Keratinocyte (primary cell): Measurements from ENCODE around the gene MDM2. TPM values are rescaled to one million over a fixed set of nuclear protein-coding genes. Genes with fewer than 3 reads are reported as not detected.

Experiments used
- DNase-seq: peaks from one replicate; pipeline ENCODE4 v3.0.0-alpha.2; 2011; ENCODE audit warnings: low read depth, missing footprints, low spot score
- FAIRE-seq: peaks from 2 replicates; lab custom pipeline; 2011; peaks lifted over from hg19 to GRCh38; lab: Jason Lieb, UNC
- H2AFZ ChIP-seq: 2 replicates; pipeline ENCODE4 v1.6.0; 2012; ENCODE audit warnings: low read length, control low read depth, inconsistent platforms; ENCODE audit not compliant: control insufficient read depth
- H3K27ac ChIP-seq: 2 replicates; pipeline ENCODE4 v1.5.1; 2011; ENCODE audit warnings: low read length; ENCODE audit not compliant: control insufficient read depth, insufficient read depth
- H3K27me3 ChIP-seq: 3 replicates; pipeline ENCODE4 v1.6.0; 2011; ENCODE audit warnings: low read length; ENCODE audit not compliant: control insufficient read depth, insufficient read depth; ENCODE audit errors: extremely low read depth
- H3K36me3 ChIP-seq, 2 experiments: 2 replicates in 1 of 2; 3 replicates in 1 of 2; pipeline ENCODE4 v1.5.1; 2011; ENCODE audit warnings: low read length in 2 of 2, mild to moderate bottlenecking in 1 of 2; ENCODE audit not compliant: control insufficient read depth in 2 of 2, insufficient read depth in 2 of 2; ENCODE audit errors: extremely low read depth in 1 of 2
- H3K4me1 ChIP-seq: 3 replicates; pipeline ENCODE4 v1.5.1; 2011; ENCODE audit warnings: low read length; ENCODE audit not compliant: control insufficient read depth, insufficient read depth; ENCODE audit errors: extremely low read depth
- H3K4me2 ChIP-seq: 3 replicates; pipeline ENCODE4 v1.6.0; 2011; ENCODE audit warnings: low read depth, low read length; ENCODE audit not compliant: control insufficient read depth, insufficient read depth; ENCODE audit errors: extremely low read depth
- H3K4me3 ChIP-seq, 3 experiments: fragments of 200-600 bp in 1 of 3; sonication (generic) in 1 of 3; 2 replicates in 2 of 3; 3 replicates in 1 of 3; pipeline ENCODE4 v1.5.1; 2011 to 2016; ENCODE audit warnings: low read length in 3 of 3, mild to moderate bottlenecking in 3 of 3, control low read depth in 2 of 3, inconsistent platforms in 1 of 3, low read depth in 1 of 3, mixed read lengths in 1 of 3, mixed run types in 1 of 3, moderate library complexity in 1 of 3; ENCODE audit not compliant: control insufficient read depth in 2 of 3, insufficient read depth in 2 of 3; ENCODE audit errors: extremely low read depth in 1 of 3
- H3K79me2 ChIP-seq: 2 replicates; pipeline ENCODE4 v1.6.0; 2012; ENCODE audit warnings: low read length; ENCODE audit not compliant: control insufficient read depth, insufficient read depth
- H3K9ac ChIP-seq: 3 replicates; pipeline ENCODE4 v1.6.0; 2011; ENCODE audit warnings: low read length; ENCODE audit not compliant: control insufficient read depth, insufficient read depth; ENCODE audit errors: extremely low read depth
- H3K9me1 ChIP-seq: 3 replicates; pipeline ENCODE4 v1.6.0; 2011; ENCODE audit warnings: low read length; ENCODE audit not compliant: control insufficient read depth, insufficient read depth; ENCODE audit errors: extremely low read depth
- H3K9me3 ChIP-seq: 2 replicates; pipeline ENCODE4 v1.5.1; 2012; ENCODE audit warnings: low read depth, low read length; ENCODE audit not compliant: control insufficient read depth
- H4K20me1 ChIP-seq: 3 replicates; pipeline ENCODE4 v1.6.0; 2011; ENCODE audit warnings: low read length; ENCODE audit not compliant: control insufficient read depth, insufficient read depth; ENCODE audit errors: extremely low read depth
- EZH2 ChIP-seq: IDR thresholded peaks from one replicate; pipeline ENCODE4 v1.6.1; 2012; ENCODE audit warnings: inconsistent platforms, mild to moderate bottlenecking, low read length, moderate library complexity
- dilution Hi-C: fragments of 300-500 bp; cut with MboI; formaldehyde crosslinking; loops from one replicate; pipeline ENCODE4 v1.7.0; 2020; ENCODE audit warnings: low sequenced_read_pairs; ENCODE audit not compliant: extremely low pct_ligation_motif_present
- polyA minus RNA-seq, 3 experiments: library from RNA; depleted of rRNA, polyadenylated mRNA; stranded (reverse); fragments of >200 nt; gene quantifications; 1 replicate in 1 of 3; 2 replicates in 1 of 3; 3 replicates in 1 of 3; pipeline ENCODE4 v1.2.3, GENCODE V29; 2011
- polyA plus RNA-seq, 5 experiments: library from polyadenylated mRNA; depleted of rRNA in 3 of 5; stranded (reverse) in 3 of 5; stranded (forward) in 1 of 5; unstranded in 1 of 5; fragments of >200 nt; gene quantifications; 1 replicate in 1 of 5; 2 replicates in 3 of 5; 3 replicates in 1 of 5; pipeline versions ENCODE4 v1.2.1 to v1.2.3, GENCODE V29; 2011 to 2012; ENCODE audit warnings: missing spikeins in 2 of 5, low read depth in 1 of 5, low replicate concordance in 1 of 5
- TF ChIP-seq, protein P1 (sequence below), 3 experiments: IDR thresholded peaks in 1 of 3; conservative IDR thresholded peaks in 1 of 3; optimal IDR thresholded peaks in 1 of 3; 2 replicates in 2 of 3; 3 replicates in 1 of 3; pipeline versions ENCODE3 to v1.5.1; 2011; ENCODE audit warnings: low read length in 3 of 3, mild to moderate bottlenecking in 3 of 3, moderate library complexity in 2 of 3, control low read depth in 1 of 3, inconsistent platforms in 1 of 3; ENCODE audit not compliant: insufficient read depth in 2 of 3; ENCODE audit errors: extremely low read depth in 1 of 3

MDM2 gene
- polyA plus RNA-seq (24.0 to 55.0 TPM (median 28.0 TPM) in 3 replicates), polyA minus RNA-seq (54.4 to 192 TPM (median 91.3 TPM) in 3 replicates)
- 578 TPM for polyA plus RNA-seq (2011; ENCODE audit: low read depth)
- 30.8 and 56.6 TPM in 2 replicates for polyA plus RNA-seq (2011; cell fraction: cytosol; rRNA removed)
- 118 and 137 TPM in 2 replicates for polyA plus RNA-seq (2011; cell fraction: nucleus; rRNA removed)
- polyA plus RNA-seq (2012; ENCODE audit: low replicate concordance): 39.7 and 102 TPM in 2 replicates
- polyA minus RNA-seq (2011; cell fraction: cytosol; rRNA and poly(A)+ RNA removed): 77.7 TPM
- 115 and 224 TPM in 2 replicates for polyA minus RNA-seq (2011; cell fraction: nucleus; rRNA and poly(A)+ RNA removed)

DNA sequence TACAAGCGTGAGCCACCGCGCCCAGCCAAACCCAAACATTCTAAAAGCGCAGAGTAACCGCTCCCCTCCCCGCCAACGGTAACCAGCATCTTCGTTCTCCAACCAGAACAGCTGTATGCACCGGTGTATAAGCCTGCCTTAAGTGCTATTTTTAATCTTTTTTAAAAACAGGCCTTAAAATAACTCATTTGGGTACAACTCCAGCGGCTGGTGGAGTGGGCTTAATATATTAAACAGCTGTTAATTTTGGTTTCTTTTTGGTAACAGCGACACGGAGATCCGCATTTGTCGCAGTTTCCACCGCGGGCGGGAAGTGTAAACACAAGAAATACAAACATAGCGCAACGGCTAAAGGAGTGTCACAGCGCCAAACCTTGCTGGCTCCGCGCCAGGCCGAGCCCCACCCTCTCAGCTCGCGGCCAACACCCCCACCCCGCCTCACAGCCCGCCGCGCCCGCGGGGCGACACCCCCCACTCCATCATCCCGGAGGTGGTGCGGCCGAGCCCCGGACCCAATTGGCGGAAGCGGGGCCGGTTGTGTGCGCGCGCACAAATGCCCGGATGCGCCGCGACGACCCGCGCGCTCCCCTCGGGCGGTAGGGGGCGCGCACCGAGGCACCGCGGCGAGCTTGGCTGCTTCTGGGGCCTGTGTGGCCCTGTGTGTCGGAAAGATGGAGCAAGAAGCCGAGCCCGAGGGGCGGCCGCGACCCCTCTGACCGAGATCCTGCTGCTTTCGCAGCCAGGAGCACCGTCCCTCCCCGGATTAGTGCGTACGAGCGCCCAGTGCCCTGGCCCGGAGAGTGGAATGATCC lies at the start of gene MDM2:
Gene MDM2, plus strand, starts transcription at position 602 of the 812 bp plus-strand sequence. CDS start 301 bp downstream, outside the sequence.
- H3K4me1 ChIP-seq: peaks cover 11% of the 10 kb centered on the region
- H3K27ac ChIP-seq: peak within 1 kb of the TSS; percentile 96
- H2AFZ ChIP-seq: peak within 1 kb of the TSS; percentile 76
- DNase-seq (no peak), FAIRE-seq (no peak)
- H3K9ac ChIP-seq: peak within 1 kb of the TSS; percentile 99
- dilution Hi-C loops: no loop called here
- H3K36me3 ChIP-seq: peaks cover 0 to 3% of the 10 kb centered on the region in 2 experiments
- TF ChIP-seq EZH2: no peak
- TF ChIP-seq, protein P1, sequence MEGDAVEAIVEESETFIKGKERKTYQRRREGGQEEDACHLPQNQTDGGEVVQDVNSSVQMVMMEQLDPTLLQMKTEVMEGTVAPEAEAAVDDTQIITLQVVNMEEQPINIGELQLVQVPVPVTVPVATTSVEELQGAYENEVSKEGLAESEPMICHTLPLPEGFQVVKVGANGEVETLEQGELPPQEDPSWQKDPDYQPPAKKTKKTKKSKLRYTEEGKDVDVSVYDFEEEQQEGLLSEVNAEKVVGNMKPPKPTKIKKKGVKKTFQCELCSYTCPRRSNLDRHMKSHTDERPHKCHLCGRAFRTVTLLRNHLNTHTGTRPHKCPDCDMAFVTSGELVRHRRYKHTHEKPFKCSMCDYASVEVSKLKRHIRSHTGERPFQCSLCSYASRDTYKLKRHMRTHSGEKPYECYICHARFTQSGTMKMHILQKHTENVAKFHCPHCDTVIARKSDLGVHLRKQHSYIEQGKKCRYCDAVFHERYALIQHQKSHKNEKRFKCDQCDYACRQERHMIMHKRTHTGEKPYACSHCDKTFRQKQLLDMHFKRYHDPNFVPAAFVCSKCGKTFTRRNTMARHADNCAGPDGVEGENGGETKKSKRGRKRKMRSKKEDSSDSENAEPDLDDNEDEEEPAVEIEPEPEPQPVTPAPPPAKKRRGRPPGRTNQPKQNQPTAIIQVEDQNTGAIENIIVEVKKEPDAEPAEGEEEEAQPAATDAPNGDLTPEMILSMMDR (optimal IDR thresholded peaks at IDR 0.05 in 1 of 3, IDR thresholded peaks at IDR 0.05 in 1 of 3, conservative IDR thresholded peaks at IDR 0.05 in 1 of 3; ENCODE audit: extremely low read depth in 1 of 3, insufficient read depth in 2 of 3, low read length in 3 of 3): peak in 2 of 3 experiments; percentile 35 to 62
- H3K27me3 ChIP-seq: no peaks in the 10 kb centered on the region
- H3K9me1 ChIP-seq: no peaks in the 10 kb centered on the region
- peak within 1 kb of the TSS; percentile 67 to 96 (median 84) for H3K4me3 ChIP-seq
- peaks cover 37% of the 10 kb centered on the region for H3K79me2 ChIP-seq
- peak within 1 kb of the TSS; percentile 66 for H3K4me2 ChIP-seq
- no peaks in the 10 kb centered on the region for H4K20me1 ChIP-seq
- no peaks in the 10 kb centered on the region for H3K9me3 ChIP-seq

DNA sequence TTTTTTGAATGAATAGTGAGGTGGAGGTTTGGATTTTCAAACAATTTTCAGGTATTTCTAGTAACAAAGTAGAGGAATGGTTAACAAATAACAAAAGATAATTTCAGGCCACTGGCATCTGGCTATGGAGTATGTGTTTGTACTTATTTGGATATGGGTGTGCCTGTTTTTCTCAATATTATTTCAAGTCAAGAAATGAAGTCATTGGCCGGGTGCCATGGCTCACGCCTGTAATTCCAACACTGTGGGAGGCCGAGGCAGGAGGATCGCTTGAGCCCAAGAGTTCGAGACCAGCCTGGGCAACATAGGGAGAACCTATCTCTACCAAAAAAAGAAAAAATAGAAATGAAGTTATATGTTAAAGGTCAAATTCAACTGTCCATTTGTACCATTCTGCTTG lies 48.1 kb upstream of the MDM2 start:
- Histone ChIP-seq H3K79me2 (no peaks in the 10 kb centered on the region), H3K36me3 (peaks cover 4 to 5% of the 10 kb centered on the region in 2 experiments), H3K27me3 (no peaks in the 10 kb centered on the region), H3K4me2 (no peak overlapping the region), H3K4me1 (no peaks in the 10 kb centered on the region), H3K9ac (no peak overlapping the region), H4K20me1 (no peaks in the 10 kb centered on the region), H3K9me1 (no peaks in the 10 kb centered on the region), H3K27ac (no peak overlapping the region), H3K4me3 (no peak overlapping the region), H3K9me3 (no peaks in the 10 kb centered on the region), H2AFZ (no peak overlapping the region)
- FAIRE-seq (no peak), DNase-seq (no peak)
- TF ChIP-seq, protein P1 (optimal IDR thresholded peaks at IDR 0.05 in 1 of 3, IDR thresholded peaks at IDR 0.05 in 1 of 3, conservative IDR thresholded peaks at IDR 0.05 in 1 of 3; ENCODE audit: extremely low read depth in 1 of 3, insufficient read depth in 2 of 3, low read length in 3 of 3): no peak
- TF ChIP-seq EZH2: no peak
- dilution Hi-C loops: no loop called here
